ENCODE measurements around the gene SLC6A13. TPM values are rescaled to one million over a fixed set of nuclear protein-coding genes. Genes with fewer than 3 reads are reported as not detected.

SLC6A13 gene
- total and polyA plus RNA-seq, 7 donors: 0.10 to 0.55 TPM; not detected in 5

DNA sequence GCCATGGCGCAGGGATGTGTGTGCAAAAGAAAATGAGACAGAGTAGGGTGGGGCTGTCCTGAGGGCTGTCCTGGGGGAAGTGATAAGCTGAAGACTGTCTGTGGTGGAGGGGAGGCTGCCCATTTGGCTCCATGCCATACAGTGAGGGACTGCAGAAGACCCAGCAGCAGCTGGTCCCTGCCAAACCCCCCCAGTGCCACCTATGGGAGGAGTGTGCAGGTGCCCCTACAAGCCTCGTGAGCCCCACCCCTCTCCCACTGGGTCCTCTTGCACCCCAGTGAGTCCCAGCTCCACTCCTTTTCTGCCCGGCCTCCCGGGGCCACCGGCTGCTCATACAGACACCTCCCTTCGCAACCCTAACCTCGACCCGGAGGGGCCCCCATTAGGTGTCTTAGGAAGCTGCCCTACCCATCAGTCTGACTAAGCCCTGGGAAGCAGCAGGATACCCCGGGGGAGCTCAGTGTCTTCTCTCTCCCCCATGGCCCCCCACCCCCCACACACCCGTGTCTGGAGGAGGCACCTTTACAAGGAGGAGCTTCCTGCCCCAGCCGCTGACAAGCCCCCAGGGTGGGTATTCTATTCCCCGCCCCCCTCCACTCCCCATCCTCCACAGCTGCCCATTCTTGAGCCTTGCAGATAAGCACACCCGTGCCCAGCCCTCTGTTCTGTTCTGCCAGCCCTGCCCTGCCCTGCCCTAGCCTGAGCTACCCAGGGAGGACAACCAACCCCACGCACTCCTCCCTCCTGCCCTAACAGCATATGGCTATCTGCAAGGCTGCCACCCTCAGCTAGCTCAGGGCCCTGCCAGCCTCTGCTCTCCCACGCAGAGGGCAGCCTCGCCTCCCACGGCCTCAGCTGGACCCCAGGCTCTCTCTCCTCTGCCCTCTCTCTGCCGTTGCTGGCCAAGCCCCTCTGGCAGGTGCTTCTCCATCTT is 90.6 kb downstream of the SLC6A13 start:
- Histone ChIP-seq H3K4me3 (no peak overlapping the region), H3K27ac (no peak overlapping the region), H3K36me3 (no peaks in the 10 kb centered on the region), H3K4me1 (peaks cover 0 to 9% (median 4%) of the 10 kb centered on the region in 4 donors), H3K9me3 (no peaks in the 10 kb centered on the region), H3K27me3 (peaks cover 0 to 11% (median 0%) of the 10 kb centered on the region in 3 donors)
- WGBS, 2 donors: 15 to 53% methylated on average over 18 of the region's 18 CpGs
- DNase-seq: no peak
- no peak for TF ChIP-seq POLR2AphosphoS5 (IDR thresholded peaks at IDR 0.05)
- intact Hi-C loops (cut with DNase I): no loop called here

DNA sequence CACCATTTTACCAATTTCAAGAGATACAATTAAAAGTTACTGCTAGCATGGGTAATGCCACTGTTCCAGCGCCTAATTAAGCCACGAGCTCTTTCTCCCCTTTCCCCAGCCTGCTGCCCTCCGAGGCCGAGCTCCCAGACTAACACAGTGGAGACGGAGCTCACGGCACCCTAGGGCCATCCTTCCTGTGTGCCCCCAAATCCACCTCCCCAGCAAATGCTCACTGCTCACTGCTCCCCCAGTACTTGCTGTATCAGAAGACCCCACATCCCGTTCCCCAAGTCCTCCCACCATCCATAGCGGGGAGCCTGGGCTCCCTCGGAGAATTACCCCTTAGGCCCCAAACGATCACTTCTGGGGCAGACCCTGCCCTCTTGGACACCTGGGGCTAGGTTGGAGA is 91.4 kb downstream of the SLC6A13 start:
- H3K27me3 ChIP-seq: peaks cover 0 to 11% (median 0%) of the 10 kb centered on the region in 3 donors
- WGBS, 2 donors: 85 to 88% methylated on average over 10 of the region's 10 CpGs
- TF ChIP-seq, protein P1, sequence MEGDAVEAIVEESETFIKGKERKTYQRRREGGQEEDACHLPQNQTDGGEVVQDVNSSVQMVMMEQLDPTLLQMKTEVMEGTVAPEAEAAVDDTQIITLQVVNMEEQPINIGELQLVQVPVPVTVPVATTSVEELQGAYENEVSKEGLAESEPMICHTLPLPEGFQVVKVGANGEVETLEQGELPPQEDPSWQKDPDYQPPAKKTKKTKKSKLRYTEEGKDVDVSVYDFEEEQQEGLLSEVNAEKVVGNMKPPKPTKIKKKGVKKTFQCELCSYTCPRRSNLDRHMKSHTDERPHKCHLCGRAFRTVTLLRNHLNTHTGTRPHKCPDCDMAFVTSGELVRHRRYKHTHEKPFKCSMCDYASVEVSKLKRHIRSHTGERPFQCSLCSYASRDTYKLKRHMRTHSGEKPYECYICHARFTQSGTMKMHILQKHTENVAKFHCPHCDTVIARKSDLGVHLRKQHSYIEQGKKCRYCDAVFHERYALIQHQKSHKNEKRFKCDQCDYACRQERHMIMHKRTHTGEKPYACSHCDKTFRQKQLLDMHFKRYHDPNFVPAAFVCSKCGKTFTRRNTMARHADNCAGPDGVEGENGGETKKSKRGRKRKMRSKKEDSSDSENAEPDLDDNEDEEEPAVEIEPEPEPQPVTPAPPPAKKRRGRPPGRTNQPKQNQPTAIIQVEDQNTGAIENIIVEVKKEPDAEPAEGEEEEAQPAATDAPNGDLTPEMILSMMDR (IDR thresholded peaks at IDR 0.05): no peak
- TF ChIP-seq POLR2AphosphoS5 (IDR thresholded peaks at IDR 0.05) (no peak), EP300 (IDR thresholded peaks at IDR 0.05) (no peak), POLR2A (IDR thresholded peaks at IDR 0.05) (no peak)

More for the DNA sequence above, 91.4 kb downstream of the SLC6A13 start:
- no peak overlapping the region for H3K4me3 ChIP-seq
- no peak overlapping the region for H3K27ac ChIP-seq
- H3K9me3 ChIP-seq: no peaks in the 10 kb centered on the region
- H3K4me1 ChIP-seq: peaks cover 0 to 2% (median under 1%) of the 10 kb centered on the region in 4 donors
- intact Hi-C loops (cut with DNase I): no loop called here
- H3K36me3 ChIP-seq: no peaks in the 10 kb centered on the region
- DNase-seq: no peak

Other genes starting within 250 kb of the SLC6A13 start
- gene IQSEC3, start 196.1 kb downstream of the SLC6A13 start, total RNA-seq: 1 to 10 TPM in 2 of 4 donors, under 1 TPM in 2; 0.33 to 2.2 (median 0.72) TPM
- under 1 TPM in 2 of 3 donors, not detected in 1; under 0.01 to 0.73 TPM for gene IQSEC3, start 196.1 kb downstream of the SLC6A13 start, polyA plus RNA-seq
- 1 to 10 TPM in 1 of 4 donors, under 1 TPM in 1, not detected in 2; 0.28 to 2.1 TPM for gene SLC6A12, start 48.7 kb downstream of the SLC6A13 start, total RNA-seq
- 1 to 10 TPM in 2 of 3 donors, under 1 TPM in 1; 0.48 to 4.2 (median 4.2) TPM for gene SLC6A12, start 48.7 kb downstream of the SLC6A13 start, polyA plus RNA-seq
- 10 to 100 TPM; 34.2 to 65.6 (median 40.0) TPM for gene KDM5A, start 126.5 kb upstream of the SLC6A13 start, total RNA-seq
- gene KDM5A, start 126.5 kb upstream of the SLC6A13 start, polyA plus RNA-seq: 10 to 100 TPM in 1 of 3 donors, 1 to 10 TPM in 2; 5.4 to 12.0 (median 6.0) TPM
- 1 to 10 TPM; 2.9 to 8.6 (median 6.1) TPM for gene CCDC77, start 138.8 kb upstream of the SLC6A13 start, total RNA-seq
- gene CCDC77, start 138.8 kb upstream of the SLC6A13 start, polyA plus RNA-seq: 1 to 10 TPM; 2.8 to 6.5 (median 4.2) TPM
- gene B4GALNT3, start 197.1 kb upstream of the SLC6A13 start, total RNA-seq: under 1 TPM; under 0.01 to 0.36 (median 0.23) TPM
- gene B4GALNT3, start 197.1 kb upstream of the SLC6A13 start, polyA plus RNA-seq: 10 to 100 TPM in 2 of 3 donors, 1 to 10 TPM in 1; 8.4 to 74.2 (median 12.0) TPM